ENCODE measurements around the gene HEXIM1. TPM values are rescaled to one million over a fixed set of nuclear protein-coding genes. Genes with fewer than 3 reads are reported as not detected.

HEXIM1 gene
- total and polyA plus RNA-seq, 2 experiments from 2014 or later: 13.5 to 17.1 TPM

- H4K20me1 ChIP-seq (ENCODE audit: insufficient read depth, poor library complexity, severe bottlenecking): peaks cover 19% of the 10 kb centered on the region
- no peak overlapping the region for H2AFZ ChIP-seq
- H3K4me2 ChIP-seq: no peak overlapping the region
- TF ChIP-seq EZH2phosphoT487 (IDR thresholded peaks at IDR 0.05; ENCODE audit: low read depth, severe bottlenecking, unreplicated experiment) (no peak), CTCF (IDR thresholded peaks at IDR 0.05; ENCODE audit: poor library complexity) (no peak), EZH2 (IDR thresholded peaks at IDR 0.05; ENCODE audit: borderline replicate concordance) (no peak)
- H3K9me2 ChIP-seq (replicated peaks; ENCODE audit: insufficient read depth): no peaks in the 10 kb centered on the region
- no peaks in the 10 kb centered on the region for H3K27me3 ChIP-seq
- no peak overlapping the region for H3K4me3 ChIP-seq
- WGBS (ENCODE audit: low lambda C conversion rate, missing lambda C conversion rate): 97% methylated on average over 4 of the region's 4 CpGs
- H3K79me2 ChIP-seq: peaks cover 79% of the 10 kb centered on the region
- H3K4me1 ChIP-seq (ENCODE audit: insufficient read depth): peaks cover 28% of the 10 kb centered on the region
- peak overlapping the region; percentile 30 for H3K27ac ChIP-seq
- H3K36me3 ChIP-seq (replicated peaks; ENCODE audit: insufficient read depth, low read depth): no peaks in the 10 kb centered on the region
- no peak for DNase-seq (ENCODE audit: low spot score)
- no peaks in the 10 kb centered on the region for H3K9me3 ChIP-seq (ENCODE audit: low read depth)
These were observed 6.8 kb downstream of the HEXIM1 start for GRCh38 chr17:45155029-45155428.

- Histone ChIP-seq H3K27ac (peak overlapping the region; percentile 30), H3K4me3 (no peak overlapping the region), H2AFZ (no peak overlapping the region), H3K36me3 (replicated peaks; ENCODE audit: insufficient read depth, low read depth) (no peaks in the 10 kb centered on the region), H3K4me2 (no peak overlapping the region), H3K9me3 (ENCODE audit: low read depth) (no peaks in the 10 kb centered on the region), H3K4me1 (ENCODE audit: insufficient read depth) (peaks cover 28% of the 10 kb centered on the region), H3K9me2 (replicated peaks; ENCODE audit: insufficient read depth) (no peaks in the 10 kb centered on the region), H3K27me3 (no peaks in the 10 kb centered on the region), H4K20me1 (ENCODE audit: insufficient read depth, poor library complexity, severe bottlenecking) (peaks cover 14% of the 10 kb centered on the region), H3K79me2 (peaks cover 79% of the 10 kb centered on the region)
- no peak for DNase-seq (ENCODE audit: low spot score)
- whole genome bisulfite sequencing (ENCODE audit: low lambda C conversion rate, missing lambda C conversion rate): 88% methylated on average over 2 of the region's 2 CpGs
- TF ChIP-seq EZH2phosphoT487 (IDR thresholded peaks at IDR 0.05; ENCODE audit: low read depth, severe bottlenecking, unreplicated experiment): no peak
- TF ChIP-seq CTCF (IDR thresholded peaks at IDR 0.05; ENCODE audit: poor library complexity): no peak
These were observed 7.2 kb downstream of the HEXIM1 start for GRCh38 chr17:45155483-45155882.

GRCh38 chr17:45156242-45156641 is 8.0 kb downstream of the HEXIM1 start:
- Histone ChIP-seq H2AFZ (no peak overlapping the region), H3K9me3 (ENCODE audit: low read depth) (no peaks in the 10 kb centered on the region), H3K9me2 (replicated peaks; ENCODE audit: insufficient read depth) (no peaks in the 10 kb centered on the region), H3K4me1 (ENCODE audit: insufficient read depth) (peaks cover 28% of the 10 kb centered on the region), H3K27ac (no peak overlapping the region), H3K4me2 (no peak overlapping the region), H3K4me3 (no peak overlapping the region), H4K20me1 (ENCODE audit: insufficient read depth, poor library complexity, severe bottlenecking) (peaks cover 6% of the 10 kb centered on the region), H3K79me2 (peaks cover 77% of the 10 kb centered on the region), H3K27me3 (no peaks in the 10 kb centered on the region), H3K36me3 (replicated peaks; ENCODE audit: insufficient read depth, low read depth) (no peaks in the 10 kb centered on the region)
- 96% methylated on average over 3 of the region's 3 CpGs for WGBS (ENCODE audit: low lambda C conversion rate, missing lambda C conversion rate)
- no peak for DNase-seq (ENCODE audit: low spot score)
- TF ChIP-seq EZH2phosphoT487 (IDR thresholded peaks at IDR 0.05; ENCODE audit: low read depth, severe bottlenecking, unreplicated experiment) (no peak), EZH2 (IDR thresholded peaks at IDR 0.05; ENCODE audit: borderline replicate concordance) (no peak)

- no peak for TF ChIP-seq EZH2 (IDR thresholded peaks at IDR 0.05; ENCODE audit: borderline replicate concordance)
- peak; percentile 32 for TF ChIP-seq CTCF (IDR thresholded peaks at IDR 0.05; ENCODE audit: poor library complexity)
- peaks cover 29% of the 10 kb centered on the region for H3K4me1 ChIP-seq (ENCODE audit: insufficient read depth)
- H3K79me2 ChIP-seq: peaks cover 48% of the 10 kb centered on the region
- under 1% methylated on average over 46 of the region's 48 CpGs for whole genome bisulfite sequencing (ENCODE audit: low lambda C conversion rate, missing lambda C conversion rate)
- H3K9me3 ChIP-seq (ENCODE audit: low read depth): no peaks in the 10 kb centered on the region
- H3K27ac ChIP-seq: peak overlapping the region; percentile 98
- no peaks in the 10 kb centered on the region for H3K27me3 ChIP-seq
- H3K9me2 ChIP-seq (replicated peaks; ENCODE audit: insufficient read depth): no peaks in the 10 kb centered on the region
- peak overlapping the region; percentile 81 for H3K4me2 ChIP-seq
- H3K4me3 ChIP-seq: peak overlapping the region; percentile 64
- peak; percentile 91 for DNase-seq (ENCODE audit: low spot score)
- no peaks in the 10 kb centered on the region for H4K20me1 ChIP-seq (ENCODE audit: insufficient read depth, poor library complexity, severe bottlenecking)
- H3K36me3 ChIP-seq (replicated peaks; ENCODE audit: insufficient read depth, low read depth): no peaks in the 10 kb centered on the region
- H2AFZ ChIP-seq: no peak overlapping the region
These were observed 12.4 kb downstream of the HEXIM1 start for GRCh38 chr17:45160447-45161287.

Data from hepatocyte (in vitro differentiated cells).